Thyroid gland (tissue), 4 donors: ENCODE data around the gene HRK.

Source experiments
- POLR2A ChIP-seq, 2 donors: fragments of 450-650 bp; IDR thresholded peaks; one replicate each; pipeline ENCODE4 v1.6.1; 2017; ENCODE audit warnings: antibody characterized with exemption in 2 of 2, mild to moderate bottlenecking in 2 of 2, moderate library complexity in 1 of 2
- TF ChIP-seq, protein P1 (sequence below), 6 experiments: fragments of 200-600 bp in 3 of 6; fragments of 450-650 bp in 3 of 6; sonication (generic) in 3 of 6; IDR thresholded peaks; one replicate each; pipeline ENCODE4 v1.5.1; 2016 to 2019; ENCODE audit warnings: antibody characterized with exemption in 6 of 6, mild to moderate bottlenecking in 2 of 6, inconsistent platforms in 1 of 6, moderate library complexity in 1 of 6

DNA sequence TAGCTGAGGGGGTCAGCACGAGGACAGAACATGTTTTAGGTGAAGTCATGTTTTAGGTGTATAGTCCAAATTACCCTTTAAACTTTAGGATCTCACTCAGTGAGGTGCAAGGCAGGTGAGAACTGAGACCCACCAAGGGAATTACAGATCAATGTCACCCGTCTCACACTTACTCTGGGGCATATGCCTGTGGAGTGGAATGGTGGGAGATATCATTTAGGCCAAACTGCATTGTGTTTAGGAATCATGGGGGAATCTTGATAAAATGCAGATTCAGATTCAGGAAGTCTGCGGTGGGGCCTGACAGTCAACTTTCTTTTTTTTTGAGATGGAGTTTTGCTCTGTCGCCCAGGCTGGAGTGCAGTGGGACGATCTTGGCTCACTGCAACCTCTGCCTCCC lies 47.3 kb upstream of the HRK start:
- TF ChIP-seq, protein P1, sequence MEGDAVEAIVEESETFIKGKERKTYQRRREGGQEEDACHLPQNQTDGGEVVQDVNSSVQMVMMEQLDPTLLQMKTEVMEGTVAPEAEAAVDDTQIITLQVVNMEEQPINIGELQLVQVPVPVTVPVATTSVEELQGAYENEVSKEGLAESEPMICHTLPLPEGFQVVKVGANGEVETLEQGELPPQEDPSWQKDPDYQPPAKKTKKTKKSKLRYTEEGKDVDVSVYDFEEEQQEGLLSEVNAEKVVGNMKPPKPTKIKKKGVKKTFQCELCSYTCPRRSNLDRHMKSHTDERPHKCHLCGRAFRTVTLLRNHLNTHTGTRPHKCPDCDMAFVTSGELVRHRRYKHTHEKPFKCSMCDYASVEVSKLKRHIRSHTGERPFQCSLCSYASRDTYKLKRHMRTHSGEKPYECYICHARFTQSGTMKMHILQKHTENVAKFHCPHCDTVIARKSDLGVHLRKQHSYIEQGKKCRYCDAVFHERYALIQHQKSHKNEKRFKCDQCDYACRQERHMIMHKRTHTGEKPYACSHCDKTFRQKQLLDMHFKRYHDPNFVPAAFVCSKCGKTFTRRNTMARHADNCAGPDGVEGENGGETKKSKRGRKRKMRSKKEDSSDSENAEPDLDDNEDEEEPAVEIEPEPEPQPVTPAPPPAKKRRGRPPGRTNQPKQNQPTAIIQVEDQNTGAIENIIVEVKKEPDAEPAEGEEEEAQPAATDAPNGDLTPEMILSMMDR (IDR thresholded peaks at IDR 0.05), result no peak
- no peak for TF ChIP-seq POLR2A (IDR thresholded peaks at IDR 0.05)
